GM04503 (cell line): Measurements from ENCODE around the gene PARK7.
"Not testable (repeated sequence)": the region's sequence is repeated elsewhere in the genome, so short reads cannot be mapped to it uniquely, and the experiment has no call there.

Experiments
- DNase-seq: peaks from one replicate; pipeline ENCODE4 v3.0.0-alpha.2; 2012; ENCODE audit warnings: low read depth

The PARK7 gene

GRCh38 chr1:7961216-7962013 is at the start of gene PARK7:
PARK7 (plus strand) TSS chr1:7961711; CDS start chr1:7962786, 1,075 bp downstream.
- peak; percentile 92 for DNase-seq

GRCh38 chr1:7912145-7912544 is 49.4 kb upstream of the PARK7 start:
- no peak for DNase-seq

GRCh38 chr1:7912743-7913557 is 48.6 kb upstream of the PARK7 start:
- no peak for DNase-seq

GRCh38 chr1:7915826-7916500 is 45.5 kb upstream of the PARK7 start:
- DNase-seq, result no peak

- DNase-seq, result no peak
These were observed 45.0 kb upstream of the PARK7 start for GRCh38 chr1:7916501-7916830.

GRCh38 chr1:7917971-7918370 is 43.5 kb upstream of the PARK7 start:
- DNase-seq, result not testable (repeated sequence)

- DNase-seq, result no peak
These were observed 41.6 kb upstream of the PARK7 start for GRCh38 chr1:7919880-7920279.

GRCh38 chr1:7921796-7922195 is 39.7 kb upstream of the PARK7 start:
- no peak for DNase-seq

- DNase-seq, result no peak
These were observed 39.2 kb upstream of the PARK7 start for GRCh38 chr1:7922301-7922700.

GRCh38 chr1:7927061-7927460 is 34.5 kb upstream of the PARK7 start:
- DNase-seq, result not testable (repeated sequence)

- no peak for DNase-seq
These were observed 33.3 kb upstream of the PARK7 start for GRCh38 chr1:7928247-7928646.

GRCh38 chr1:7929637-7930036 is 31.9 kb upstream of the PARK7 start:
- no peak for DNase-seq

- no peak for DNase-seq
These were observed 30.7 kb upstream of the PARK7 start for GRCh38 chr1:7930645-7931445.

- DNase-seq, result no peak
These were observed 30.1 kb upstream of the PARK7 start for GRCh38 chr1:7931446-7931812.

GRCh38 chr1:7932524-7933138 is 28.9 kb upstream of the PARK7 start:
- DNase-seq, result no peak

- no peak for DNase-seq
These were observed 23.4 kb upstream of the PARK7 start for GRCh38 chr1:7938070-7938469.

GRCh38 chr1:7940034-7940433 is 21.5 kb upstream of the PARK7 start:
- no peak for DNase-seq

GRCh38 chr1:7940745-7941436 is 20.6 kb upstream of the PARK7 start, which contains the start of gene TNFRSF9:
TNFRSF9 (minus strand) TSS chr1:7940839; CDS start chr1:7939994, 845 bp downstream.
- no peak for DNase-seq

- no peak for DNase-seq
These were observed 20.1 kb upstream of the PARK7 start for GRCh38 chr1:7941437-7941793.

- no peak for DNase-seq
These were observed 19.1 kb upstream of the PARK7 start for GRCh38 chr1:7942214-7942921.
